Gastrocnemius medialis (tissue), 4 donors: ENCODE data around the gene PTPRE.

Source experiments
- POLR2A ChIP-seq, 2 donors: fragments of 450-650 bp; IDR thresholded peaks; one replicate each; pipeline ENCODE4 v1.6.1; 2017; ENCODE audit warnings: antibody characterized with exemption in 2 of 2, mild to moderate bottlenecking in 2 of 2, moderate library complexity in 2 of 2
- TF ChIP-seq, protein P1 (sequence below), 5 experiments: fragments of 450-650 bp in 3 of 5; fragments of 200-600 bp in 2 of 5; sonication (generic) in 2 of 5; IDR thresholded peaks in 4 of 5; conservative IDR thresholded peaks in 1 of 5; 1 replicate in 4 of 5; 2 replicates in 1 of 5; pipeline ENCODE4 v1.5.1; 2016 to 2019; ENCODE audit warnings: antibody characterized with exemption in 5 of 5, mild to moderate bottlenecking in 3 of 5, moderate library complexity in 3 of 5

DNA sequence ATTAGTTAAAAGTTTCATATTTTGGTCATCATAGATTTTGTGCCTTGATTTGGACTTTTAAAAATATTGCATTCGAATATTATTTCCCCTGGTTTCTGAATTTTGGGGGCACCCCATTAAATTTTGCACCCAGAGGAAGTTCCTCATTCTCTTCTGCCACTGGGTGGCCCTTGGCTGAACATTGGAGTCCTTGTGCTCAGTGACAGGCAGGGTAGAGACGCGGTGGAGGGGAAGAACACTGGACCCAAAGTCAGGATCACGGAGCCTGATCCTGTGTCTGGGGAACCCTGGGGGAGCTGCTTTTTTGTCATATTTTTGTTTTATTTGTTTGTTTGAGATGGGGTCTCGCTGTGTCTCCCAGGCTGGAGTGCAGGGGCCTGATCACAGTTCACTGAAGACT is 144.6 kb downstream of the PTPRE start:
- no peak for TF ChIP-seq POLR2A (IDR thresholded peaks at IDR 0.05)
- TF ChIP-seq, protein P1, sequence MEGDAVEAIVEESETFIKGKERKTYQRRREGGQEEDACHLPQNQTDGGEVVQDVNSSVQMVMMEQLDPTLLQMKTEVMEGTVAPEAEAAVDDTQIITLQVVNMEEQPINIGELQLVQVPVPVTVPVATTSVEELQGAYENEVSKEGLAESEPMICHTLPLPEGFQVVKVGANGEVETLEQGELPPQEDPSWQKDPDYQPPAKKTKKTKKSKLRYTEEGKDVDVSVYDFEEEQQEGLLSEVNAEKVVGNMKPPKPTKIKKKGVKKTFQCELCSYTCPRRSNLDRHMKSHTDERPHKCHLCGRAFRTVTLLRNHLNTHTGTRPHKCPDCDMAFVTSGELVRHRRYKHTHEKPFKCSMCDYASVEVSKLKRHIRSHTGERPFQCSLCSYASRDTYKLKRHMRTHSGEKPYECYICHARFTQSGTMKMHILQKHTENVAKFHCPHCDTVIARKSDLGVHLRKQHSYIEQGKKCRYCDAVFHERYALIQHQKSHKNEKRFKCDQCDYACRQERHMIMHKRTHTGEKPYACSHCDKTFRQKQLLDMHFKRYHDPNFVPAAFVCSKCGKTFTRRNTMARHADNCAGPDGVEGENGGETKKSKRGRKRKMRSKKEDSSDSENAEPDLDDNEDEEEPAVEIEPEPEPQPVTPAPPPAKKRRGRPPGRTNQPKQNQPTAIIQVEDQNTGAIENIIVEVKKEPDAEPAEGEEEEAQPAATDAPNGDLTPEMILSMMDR (IDR thresholded peaks at IDR 0.05 in 4 of 5, conservative IDR thresholded peaks at IDR 0.05 in 1 of 5), result no peak
